H1 (cell line): Measurements from ENCODE around the gene CABP2. TPM values are rescaled to one million over a fixed set of nuclear protein-coding genes. Genes with fewer than 3 reads are reported as not detected.

Experiments
- CTCF ChIA-PET: fragments of 300-600 bp; sonication (Branson Sonifier 250); formaldehyde crosslinking; loops from one replicate; lab custom pipeline; 2021; ENCODE audit not compliant: partially characterized antibody; lab: Charles Lee
- POLR2A ChIA-PET: fragments of 300-600 bp; sonication (Branson Sonifier 250); formaldehyde crosslinking; loops from one replicate; lab custom pipeline; 2021; ENCODE audit warnings: inconsistent platforms; ENCODE audit not compliant: partially characterized antibody; lab: Charles Lee
- DNase-seq, 2 experiments: peaks; one replicate each; pipeline versions ENCODE4 v3.0.0 to v3.0.0-alpha.2; 2010 to 2022; ENCODE audit warnings: low spot score in 2 of 2, low read depth in 1 of 2, mixed read lengths in 1 of 2
- FAIRE-seq: peaks from 2 replicates; lab custom pipeline; 2011; peaks lifted over from hg19 to GRCh38; lab: Jason Lieb, UNC
- H2AFZ ChIP-seq: 2 replicates; pipeline ENCODE4 v1.8.1; 2012; ENCODE audit warnings: low read length, inconsistent platforms
- H2AK5ac ChIP-seq: 2 replicates; pipeline ENCODE4 v1.6.1; 2013; ENCODE audit warnings: low read depth, low read length
- H2BK120ac ChIP-seq: replicated peaks from 2 replicates; pipeline ENCODE3; 2013; ENCODE audit warnings: low read depth, low read length, inconsistent platforms
- H2BK12ac ChIP-seq: 2 replicates; pipeline ENCODE4 v1.6.1; 2013; ENCODE audit warnings: low read depth, low read length
- H2BK15ac ChIP-seq: 2 replicates; pipeline ENCODE4 v1.6.1; 2013; ENCODE audit warnings: low read length
- H2BK20ac ChIP-seq: 2 replicates; pipeline ENCODE4 v1.6.1; 2013; ENCODE audit warnings: low read length
- H2BK5ac ChIP-seq: 2 replicates; pipeline ENCODE4 v1.6.1; 2013; ENCODE audit warnings: low read depth, low read length
- H3K14ac ChIP-seq: 2 replicates; pipeline ENCODE4 v1.6.1; 2013; ENCODE audit warnings: inconsistent platforms; ENCODE audit not compliant: insufficient read length
- H3K18ac ChIP-seq: 2 replicates; pipeline ENCODE4 v1.6.1; 2013; ENCODE audit warnings: low read length; ENCODE audit errors: extremely low read depth
- H3K23ac ChIP-seq: 2 replicates; pipeline ENCODE4 v1.6.1; 2013; ENCODE audit warnings: inconsistent platforms; ENCODE audit not compliant: insufficient read length
- H3K23me2 ChIP-seq: 2 replicates; pipeline ENCODE4 v1.6.1; 2013; ENCODE audit warnings: low read depth, low read length
- H3K27ac ChIP-seq: 2 replicates; pipeline ENCODE4 v1.6.1; 2011; ENCODE audit warnings: low read depth, low read length, inconsistent platforms
- H3K27me3 ChIP-seq, 4 experiments: replicated peaks in 1 of 4; 1 replicate in 1 of 4; 2 replicates in 3 of 4; pipeline versions ENCODE4 v1.6.1 to v1.8.1; 2011 to 2013; ENCODE audit warnings: low read length in 3 of 4, mild to moderate bottlenecking in 3 of 4, inconsistent platforms in 2 of 4, mixed read lengths in 2 of 4, moderate library complexity in 1 of 4; ENCODE audit not compliant: control insufficient read depth in 3 of 4, insufficient read depth in 3 of 4; ENCODE audit errors: extremely low read depth in 1 of 4
- H3K36me3 ChIP-seq, 4 experiments: 2 replicates each; pipeline versions ENCODE4 v1.6.1 to v1.8.1; 2011 to 2013; ENCODE audit warnings: mild to moderate bottlenecking in 4 of 4, low read length in 3 of 4, moderate library complexity in 2 of 4, control low read depth in 1 of 4, inconsistent platforms in 1 of 4; ENCODE audit not compliant: insufficient read depth in 4 of 4, control insufficient read depth in 2 of 4
- H3K4ac ChIP-seq: replicated peaks from 2 replicates; pipeline ENCODE3; 2013; ENCODE audit warnings: low read length, low read depth, mixed read lengths, inconsistent platforms; ENCODE audit not compliant: insufficient read length
- H3K4me1 ChIP-seq, 4 experiments: replicated peaks in 1 of 4; 1 replicate in 1 of 4; 2 replicates in 3 of 4; pipeline versions ENCODE4 v1.6.1 to v1.8.1; 2011 to 2013; ENCODE audit warnings: low read length in 3 of 4, inconsistent platforms in 2 of 4, mixed read lengths in 1 of 4; ENCODE audit not compliant: insufficient read depth in 4 of 4, control insufficient read depth in 3 of 4
- H3K4me2 ChIP-seq, 2 experiments: 2 replicates each; pipeline versions ENCODE4 v1.6.1 to v1.8.1; 2011 to 2013; ENCODE audit warnings: low read depth in 2 of 2, low read length in 2 of 2, control low read depth in 1 of 2, inconsistent platforms in 1 of 2, mild to moderate bottlenecking in 1 of 2; ENCODE audit not compliant: insufficient read depth in 1 of 2
- H3K4me3 ChIP-seq, 4 experiments: fragments of 200-600, 300-600 bp in 1 of 4; sonication (generic), shearing (Covaris generic), sonication (Bioruptor Twin) in 1 of 4; 2 replicates each; pipeline versions ENCODE4 v1.5.1 to v1.8.1; 2011 to 2016; ENCODE audit warnings: low read length in 4 of 4, low read depth in 3 of 4, control low read depth in 2 of 4, inconsistent platforms in 2 of 4, mild to moderate bottlenecking in 2 of 4, mixed read lengths in 1 of 4, moderate library complexity in 1 of 4; ENCODE audit not compliant: insufficient read depth in 2 of 4; ENCODE audit errors: extremely low read depth in 1 of 4
- H3K56ac ChIP-seq: replicated peaks from 2 replicates; pipeline ENCODE3; 2013; ENCODE audit warnings: low read depth, mild to moderate bottlenecking, mixed read lengths, low read length, inconsistent platforms; ENCODE audit not compliant: insufficient read length
- H3K79me1 ChIP-seq: 2 replicates; pipeline ENCODE4 v1.6.1; 2013; ENCODE audit warnings: low read depth, low read length, control low read depth
- H3K79me2 ChIP-seq, 2 experiments: 2 replicates each; pipeline versions ENCODE4 v1.6.1 to v1.8.1; 2012 to 2013; ENCODE audit warnings: low read length in 2 of 2, mild to moderate bottlenecking in 2 of 2, inconsistent platforms in 1 of 2; ENCODE audit not compliant: insufficient read depth in 2 of 2, control insufficient read depth in 1 of 2
- H3K9ac ChIP-seq, 4 experiments: replicated peaks in 1 of 4; 1 replicate in 1 of 4; 2 replicates in 3 of 4; pipeline versions ENCODE4 v1.6.1 to v1.8.1; 2011 to 2013; ENCODE audit warnings: low read depth in 3 of 4, low read length in 3 of 4, control low read depth in 2 of 4, mild to moderate bottlenecking in 2 of 4, moderate library complexity in 2 of 4, inconsistent platforms in 1 of 4; ENCODE audit errors: extremely low read depth in 1 of 4
- H3K9me3 ChIP-seq, 2 experiments: 2 replicates each; pipeline versions ENCODE4 v1.6.1 to v1.8.1; 2012 to 2013; ENCODE audit warnings: mild to moderate bottlenecking in 2 of 2, moderate library complexity in 2 of 2, control low read depth in 1 of 2, inconsistent platforms in 1 of 2, low read depth in 1 of 2, low read length in 1 of 2, mixed read lengths in 1 of 2; ENCODE audit not compliant: insufficient read depth in 2 of 2
- H4K20me1 ChIP-seq, 2 experiments: replicated peaks in 1 of 2; 2 replicates each; pipeline versions ENCODE3 to v1.8.1; 2011 to 2013; ENCODE audit warnings: inconsistent platforms in 2 of 2, low read length in 2 of 2, mild to moderate bottlenecking in 1 of 2; ENCODE audit not compliant: insufficient read depth in 2 of 2, control insufficient read depth in 1 of 2
- H4K5ac ChIP-seq: 2 replicates; pipeline ENCODE4 v1.6.1; 2013; ENCODE audit warnings: low read length, low read depth, mixed read lengths, inconsistent platforms; ENCODE audit not compliant: insufficient read length
- H4K8ac ChIP-seq: 2 replicates; pipeline ENCODE4 v1.8.0; 2013; ENCODE audit warnings: mild to moderate bottlenecking, moderate library complexity, low read length, inconsistent platforms; ENCODE audit not compliant: insufficient read depth; ENCODE audit errors: extremely low read depth
- H4K91ac ChIP-seq: replicated peaks from 2 replicates; pipeline ENCODE3; 2013; ENCODE audit warnings: low read length, mixed read lengths, inconsistent platforms; ENCODE audit not compliant: insufficient read length
- ATF2 ChIP-seq: IDR thresholded peaks from 2 replicates; pipeline ENCODE4 v1.6.1; 2012; ENCODE audit warnings: low read length, inconsistent platforms
- BACH1 ChIP-seq: IDR thresholded peaks from 2 replicates; pipeline ENCODE4 v1.6.1; 2012; ENCODE audit warnings: low read length, improper control_type of control experiment
- CBX5 ChIP-seq: fragments of 300-800, 300-1000 bp; sonication (generic); IDR thresholded peaks from 2 replicates; pipeline ENCODE4 v1.7.1; 2016; ENCODE audit warnings: antibody characterized with exemption, low read length, low read depth
- CREB1 ChIP-seq: IDR thresholded peaks from 2 replicates; pipeline ENCODE4 v1.6.1; 2012; ENCODE audit warnings: inconsistent platforms
- GABPA ChIP-seq: IDR thresholded peaks from 2 replicates; pipeline ENCODE4 v1.6.1; 2011; ENCODE audit warnings: mild to moderate bottlenecking, low read length, moderate library complexity, borderline replicate concordance; ENCODE audit not compliant: insufficient read depth
- HDAC2 ChIP-seq, 2 experiments: fragments of 300-600 bp in 1 of 2; sonication (generic) in 1 of 2; IDR thresholded peaks; 2 replicates each; pipeline ENCODE4 v1.6.1; 2011 to 2012; ENCODE audit warnings: low read depth in 2 of 2, low read length in 2 of 2, mild to moderate bottlenecking in 2 of 2, moderate library complexity in 2 of 2, borderline replicate concordance in 1 of 2, inconsistent platforms in 1 of 2
- HDAC6 ChIP-seq: IDR thresholded peaks from one replicate; pipeline ENCODE4 v1.7.1; 2012; ENCODE audit warnings: low read depth, mild to moderate bottlenecking, inconsistent platforms, low read length, moderate library complexity
- KDM1A ChIP-seq: fragments of 200-600, 300-600 bp; sonication (generic); IDR thresholded peaks from 2 replicates; pipeline ENCODE4 v1.7.1; 2016; ENCODE audit warnings: mild to moderate bottlenecking, low read length, borderline replicate concordance
- MAFK ChIP-seq: IDR thresholded peaks from 2 replicates; pipeline ENCODE4 v1.6.1; 2012; ENCODE audit warnings: low read depth, mild to moderate bottlenecking, improper control_type of control experiment, low read length
- PHF8 ChIP-seq: fragments of 200-600 bp; sonication (generic); conservative IDR thresholded peaks from 2 replicates; pipeline ENCODE4 v1.7.1; 2012; ENCODE audit warnings: low read depth, mild to moderate bottlenecking, inconsistent platforms, low read length, moderate library complexity
- RAD21 ChIP-seq, 2 experiments: IDR thresholded peaks in 1 of 2; conservative IDR thresholded peaks in 1 of 2; 2 replicates each; pipeline ENCODE4 v1.6.1; 2011; ENCODE audit warnings: low read depth in 2 of 2, low read length in 2 of 2, improper control_type of control experiment in 1 of 2, inconsistent platforms in 1 of 2, mild to moderate bottlenecking in 1 of 2, moderate library complexity in 1 of 2
- TEAD4 ChIP-seq: IDR thresholded peaks from 2 replicates; pipeline ENCODE4 v1.6.1; 2012; ENCODE audit warnings: low read depth, low read length, inconsistent platforms, mixed read lengths
- WGBS, 2 experiments: shearing (Covaris generic) in 1 of 2; methylation state at CpG; one replicate each; pipeline versions ENCODE4 v1.1.6 to v1.1.7; 2013 to 2015; ENCODE audit warnings: low lambda C conversion rate in 2 of 2, mixed read lengths in 2 of 2, inconsistent platforms in 1 of 2, low coverage in 1 of 2, missing lambda C conversion rate in 1 of 2; ENCODE audit not compliant: insufficient replicate concordance in 2 of 2, insufficient coverage in 1 of 2, insufficient read length in 1 of 2; ENCODE audit errors: extremely low coverage in 1 of 2, missing lambda C conversion rate in 1 of 2; 5-methylcytosine and 5-hydroxymethylcytosine counted together
- polyA plus RNA-seq, 7 experiments: library from polyadenylated mRNA; depleted of rRNA in 3 of 7; stranded (reverse) in 5 of 7; unstranded in 2 of 7; fragments of >200 nt in 5 of 7; fragments of 200-250 nt in 2 of 7; gene quantifications; 1 replicate in 5 of 7; 2 replicates in 1 of 7; 4 replicates in 1 of 7; pipeline versions ENCODE4 v1.2.1 to v1.2.3, GENCODE V29; 2011 to 2013; ENCODE audit warnings: missing spikeins in 2 of 7, mixed read lengths in 2 of 7
- total RNA-seq: library from RNA; stranded (reverse); fragmentation: NEBNext Ultra II Directional; extraction: Animal tissue kit (Norgen Biotek cat#: 25700); gene quantifications from 2 replicates; pipeline ENCODE4 v1.2.1, GENCODE V29; 2021

Gene CABP2
- total and polyA plus RNA-seq, 2 of the 8 experiments (the other 6 are each of a cell fraction or from before 2014, with no cell fraction given), result not detected

DNA sequence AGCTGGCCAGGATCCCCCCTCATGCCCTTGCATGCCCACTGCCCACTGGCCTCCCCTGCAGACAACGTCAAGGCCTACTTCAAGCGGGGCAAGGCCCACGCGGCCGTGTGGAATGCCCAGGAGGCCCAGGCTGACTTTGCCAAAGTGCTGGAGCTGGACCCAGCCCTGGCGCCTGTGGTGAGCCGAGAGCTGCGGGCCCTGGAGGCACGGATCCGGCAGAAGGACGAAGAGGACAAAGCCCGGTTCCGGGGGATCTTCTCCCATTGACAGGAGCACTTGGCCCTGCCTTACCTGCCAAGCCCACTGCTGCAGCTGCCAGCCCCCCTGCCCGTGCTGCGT lies 32.5 kb downstream of the CABP2 start:
- Histone ChIP-seq H3K23ac (no peak overlapping the region), H4K91ac (no peak overlapping the region), H3K23me2 (no peaks in the 10 kb centered on the region), H3K4me3 (no peak overlapping the region), H2BK120ac (no peak overlapping the region), H2BK5ac (no peak overlapping the region), H3K4me1 (peaks cover 0 to 10% (median 0%) of the 10 kb centered on the region in 4 experiments; a peak in 2 of 7 replicates), H4K20me1 (peaks cover 0 to 17% of the 10 kb centered on the region in 2 experiments), H3K79me1 (no peaks in the 10 kb centered on the region), H3K4me2 (no peak overlapping the region), H3K79me2 (no peaks in the 10 kb centered on the region), H3K36me3 (peaks cover 2 to 21% (median 14%) of the 10 kb centered on the region in 4 experiments; a peak in 6 of 8 replicates), H4K8ac (no peak overlapping the region; the same call in 1 of the 2 replicates), H3K4ac (no peak overlapping the region), H3K14ac (no peak overlapping the region), H2AFZ (no peak overlapping the region), H4K5ac (no peak overlapping the region), H2BK15ac (no peak overlapping the region), H3K9ac (no peak overlapping the region), H3K27ac (no peak overlapping the region), H3K27me3 (no peaks in the 10 kb centered on the region), H3K18ac (no peak overlapping the region), H3K9me3 (no peaks in the 10 kb centered on the region), H2AK5ac (no peak overlapping the region), H3K56ac (no peak overlapping the region), H2BK20ac (no peak overlapping the region), H2BK12ac (no peak overlapping the region)
- CTCF ChIA-PET, result interaction anchor here (0.7 to 2.6 kb wide), 7 partner anchors 20 to 603 kb away, joined by 3 to 7 read pairs (median 3); no protein-coding TSS in a partner anchor
- 88% methylated on average over 15 of the region's 15 CpGs; no CpG with 5 or more reads in 1 of the 2 experiments for WGBS, 2 experiments
- FAIRE-seq (no peak), DNase-seq (no peak)
- POLR2A ChIA-PET, result interaction anchor here (1.0 to 2.5 kb wide), 6 partner anchors 10 to 104 kb away, joined by 3 to 9 read pairs (median 3); partner anchors contain the start of genes PITPNM1 and TMEM134
- TF ChIP-seq KDM1A (no peak), PHF8 (no peak), CREB1 (no peak), GABPA (no peak), HDAC6 (no peak), HDAC2 (IDR thresholded peaks at IDR 0.05; ENCODE audit: borderline replicate concordance in 1 of 2, low read depth in 2 of 2, low read length in 2 of 2) (no peak), ATF2 (no peak), TEAD4 (no peak), CBX5 (no peak), BACH1 (no peak), RAD21 (IDR thresholded peaks at IDR 0.05 in 1 of 2, conservative IDR thresholded peaks at IDR 0.05 in 1 of 2; ENCODE audit: low read depth in 2 of 2, low read length in 2 of 2) (no peak), MAFK (no peak)
